H1 (cell line): Measurements from ENCODE around the gene FAM98A.

Source experiments
- RAD21 ChIP-seq, 2 experiments: IDR thresholded peaks in 1 of 2; conservative IDR thresholded peaks in 1 of 2; 2 replicates each; pipeline ENCODE4 v1.6.1; 2011; ENCODE audit warnings: low read depth in 2 of 2, low read length in 2 of 2, improper control_type of control experiment in 1 of 2, inconsistent platforms in 1 of 2, mild to moderate bottlenecking in 1 of 2, moderate library complexity in 1 of 2
- SP1 ChIP-seq: IDR thresholded peaks from 2 replicates; pipeline ENCODE4 v1.6.1; 2011; ENCODE audit warnings: low read depth, low read length
- SP4 ChIP-seq: IDR thresholded peaks from 2 replicates; pipeline ENCODE4 v1.6.1; 2012; ENCODE audit warnings: low read length, inconsistent platforms

GRCh38 chr2:33581872-33582271 is 17.2 kb downstream of the FAM98A start:
- TF ChIP-seq RAD21 (IDR thresholded peaks at IDR 0.05 in 1 of 2, conservative IDR thresholded peaks at IDR 0.05 in 1 of 2; ENCODE audit: low read depth in 2 of 2, low read length in 2 of 2): no peak
- no peak for TF ChIP-seq SP1
- no peak for TF ChIP-seq SP4
